ENCODE results near the gene ANKRD65.

ANKRD65 gene

GRCh38 chr1:1441002-1441888, 20.2 kb upstream of the ANKRD65 start:
- peak; percentile 13 to 16 for DNase-seq

DNA sequence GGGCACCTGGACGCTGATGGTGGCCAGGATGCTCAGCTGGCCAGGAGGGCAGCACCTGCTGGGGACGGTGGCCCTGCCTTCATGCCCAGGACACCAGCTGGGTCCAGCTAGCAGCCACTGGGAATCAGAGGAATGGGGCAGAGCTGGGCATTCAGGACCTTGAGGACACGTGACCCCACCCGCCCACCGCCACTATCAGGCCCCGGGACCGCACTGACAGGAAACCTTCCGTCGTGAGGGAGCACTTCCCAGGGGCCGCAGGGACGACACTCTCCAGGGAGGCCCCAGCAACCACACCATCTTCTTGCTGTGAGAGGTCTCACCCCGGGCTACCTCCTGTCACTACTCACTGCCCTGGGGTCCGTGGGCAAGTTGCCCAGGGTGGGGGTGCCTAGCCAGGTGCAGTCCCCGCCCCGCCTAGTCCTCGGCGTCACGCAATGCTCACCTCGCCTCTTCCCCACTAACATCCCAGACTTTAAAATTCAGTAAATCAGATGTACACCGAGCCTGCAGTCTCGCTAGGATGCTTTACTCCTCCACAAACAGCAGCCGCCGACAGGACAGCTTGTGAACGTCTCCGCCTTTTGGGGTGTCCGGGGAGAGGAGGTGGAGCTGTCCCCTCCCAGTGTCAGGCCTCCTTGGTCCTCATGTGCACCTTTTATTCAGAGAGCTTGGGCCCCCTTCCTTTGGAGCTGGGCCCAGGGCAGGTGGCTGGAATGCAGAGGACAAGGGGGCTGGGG, 19.4 kb upstream of the ANKRD65 start:
- DNase-seq, result no peak

GRCh38 chr1:1439546-1440261, 18.6 kb upstream of the ANKRD65 start:
- no peak for DNase-seq

- no peak for DNase-seq
Observed at GRCh38 chr1:1438531-1439381, 17.7 kb upstream of the ANKRD65 start.

- DNase-seq, result no peak
Observed at GRCh38 chr1:1437904-1438376, 16.9 kb upstream of the ANKRD65 start.

DNA sequence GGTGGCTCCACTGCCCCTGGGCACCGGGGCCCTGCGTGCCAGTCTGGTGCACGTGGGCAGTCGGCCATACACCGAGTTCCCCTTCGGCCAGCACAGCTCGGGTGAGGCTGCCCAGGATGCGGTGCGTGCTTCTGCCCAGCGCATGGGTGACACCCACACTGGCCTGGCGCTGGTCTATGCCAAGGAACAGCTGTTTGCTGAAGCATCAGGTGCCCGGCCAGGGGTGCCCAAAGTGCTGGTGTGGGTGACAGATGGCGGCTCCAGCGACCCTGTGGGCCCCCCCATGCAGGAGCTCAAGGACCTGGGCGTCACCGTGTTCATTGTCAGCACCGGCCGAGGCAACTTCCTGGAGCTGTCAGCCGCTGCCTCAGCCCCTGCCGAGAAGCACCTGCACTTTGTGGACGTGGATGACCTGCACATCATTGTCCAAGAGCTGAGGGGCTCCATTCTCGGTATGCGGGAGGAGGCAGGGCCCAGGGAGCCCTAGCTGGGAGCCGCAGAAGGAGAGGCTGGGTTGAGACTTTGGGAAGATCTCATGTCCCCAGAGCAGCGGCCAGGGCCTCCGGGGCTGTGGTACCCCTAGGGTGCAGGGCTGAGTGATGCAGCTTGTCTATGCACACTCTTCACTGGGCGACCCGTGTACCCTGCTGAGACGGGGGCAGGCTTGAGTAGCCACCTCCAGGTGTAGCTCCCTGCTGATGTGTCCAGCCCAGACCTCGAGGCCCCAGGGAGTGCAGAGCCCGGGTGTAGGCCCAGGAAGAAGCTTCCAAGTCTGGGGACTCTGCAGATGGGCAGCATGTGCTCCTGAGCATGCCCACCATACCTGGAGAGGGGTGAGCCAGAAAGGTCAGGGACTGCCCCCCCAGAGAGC, 16.2 kb upstream of the ANKRD65 start:
- DNase-seq, result no peak

DNA sequence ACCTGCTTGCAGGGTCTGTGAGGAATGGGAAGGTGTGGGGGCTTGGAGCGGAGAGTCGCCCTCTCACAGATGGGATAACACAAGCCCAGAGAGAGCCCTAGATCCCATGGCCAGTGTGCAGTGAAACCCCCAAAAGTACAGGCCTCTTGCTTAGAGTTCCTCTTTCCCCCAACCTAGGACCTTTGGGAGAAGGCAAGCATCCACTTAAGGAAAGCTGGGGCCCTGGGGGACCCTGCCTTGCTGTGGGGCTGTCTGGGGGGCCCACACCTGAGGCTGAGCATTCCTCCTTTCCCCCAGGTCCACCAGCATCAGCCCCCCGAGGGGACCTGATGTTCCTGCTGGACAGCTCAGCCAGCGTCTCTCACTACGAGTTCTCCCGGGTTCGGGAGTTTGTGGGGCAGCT, 15.6 kb upstream of the ANKRD65 start:
- no peak for DNase-seq

DNA sequence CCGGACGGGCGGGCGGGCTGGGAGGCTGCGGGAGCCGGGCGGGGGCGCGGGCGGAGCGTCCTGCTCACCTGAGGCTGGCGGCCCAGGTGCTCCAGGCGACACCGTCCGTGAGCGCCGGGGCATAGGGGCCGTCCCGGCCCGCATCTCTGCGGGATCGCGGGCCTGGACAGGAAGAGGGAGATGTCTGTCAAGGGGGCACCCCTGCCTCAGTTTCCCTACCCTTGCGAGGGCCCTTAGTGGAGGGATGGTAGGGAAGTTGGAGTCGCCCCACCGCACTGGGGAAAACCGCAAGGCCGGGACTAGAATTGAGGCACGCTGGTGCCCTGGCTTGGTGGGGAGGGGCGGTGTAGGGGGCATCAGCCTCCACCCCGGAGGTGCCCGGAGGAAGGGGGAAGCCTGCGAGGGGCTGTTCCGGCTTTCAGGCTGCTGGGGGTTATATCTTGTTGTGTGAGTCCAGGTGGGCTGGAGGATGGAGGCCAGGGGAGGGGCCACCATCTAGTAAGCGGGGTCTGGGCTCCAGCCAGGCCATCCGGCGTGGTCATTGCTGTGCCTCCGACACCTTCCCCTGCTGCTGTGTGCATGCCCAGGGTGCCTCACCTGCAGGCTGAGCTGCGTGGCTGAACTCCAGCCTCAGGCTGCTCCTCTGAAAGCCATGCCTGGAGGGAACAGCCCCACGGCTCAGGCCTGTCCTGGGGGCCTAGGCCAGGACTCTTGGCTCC, 15.0 kb upstream of the ANKRD65 start:
- DNase-seq, result no peak

GRCh38 chr1:1435106-1435903, 14.2 kb upstream of the ANKRD65 start, which contains the start of gene VWA1:
TSS of gene VWA1 (plus strand) at chr1:1435690. CDS start at chr1:1435749, 59 bp downstream.
- no peak for DNase-seq

- no peak for DNase-seq
Observed at GRCh38 chr1:1434824-1435105, 13.7 kb upstream of the ANKRD65 start.

GRCh38 chr1:1434131-1434823, 13.2 kb upstream of the ANKRD65 start:
- peak in 1 of 2 donors; percentile 44 for DNase-seq

- DNase-seq, result peak; percentile 33 to 38
Observed at GRCh38 chr1:1433804-1434130, 12.7 kb upstream of the ANKRD65 start.

DNA sequence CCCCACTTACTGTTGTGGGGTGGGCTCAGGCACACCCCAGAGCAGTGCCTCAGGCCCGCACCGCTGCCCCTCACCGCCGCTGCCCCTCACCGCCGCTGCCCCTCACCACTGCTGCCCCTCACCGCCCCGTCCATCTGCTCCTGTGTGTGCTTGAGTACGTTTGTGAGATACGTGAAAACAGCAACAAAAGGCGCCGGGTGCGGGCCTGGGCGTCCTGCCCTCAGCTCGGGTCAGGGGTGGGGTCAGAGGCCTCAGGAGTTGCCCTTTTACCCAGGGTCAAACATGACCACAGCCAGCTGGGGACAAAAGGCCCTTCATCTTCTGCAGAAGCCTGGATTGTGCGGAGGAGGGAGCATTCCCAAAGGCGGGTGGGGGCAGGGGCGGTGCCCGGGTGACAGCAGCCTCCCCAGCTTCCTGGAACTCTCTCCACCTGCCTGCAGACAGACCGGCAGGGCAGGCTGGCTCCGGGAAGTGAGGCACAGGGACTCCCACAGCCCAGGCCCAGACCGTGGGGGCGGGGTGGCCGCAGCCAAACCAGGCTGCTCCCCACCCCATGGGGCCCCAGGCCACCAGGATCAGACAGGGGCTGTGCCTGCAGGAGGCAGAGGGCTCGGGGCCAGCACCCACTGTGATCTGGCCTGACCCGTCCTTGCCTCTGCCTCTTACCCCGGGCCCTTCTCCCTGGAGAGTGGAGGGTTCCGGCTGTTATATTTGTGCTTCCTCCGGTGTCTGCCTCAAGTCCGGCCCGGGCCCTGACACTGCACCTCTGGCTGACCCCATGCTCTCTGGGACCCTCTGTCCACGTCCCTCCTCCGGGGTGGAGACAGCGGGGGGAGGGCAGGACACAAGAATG, 12.1 kb upstream of the ANKRD65 start:
- no peak for DNase-seq

DNA sequence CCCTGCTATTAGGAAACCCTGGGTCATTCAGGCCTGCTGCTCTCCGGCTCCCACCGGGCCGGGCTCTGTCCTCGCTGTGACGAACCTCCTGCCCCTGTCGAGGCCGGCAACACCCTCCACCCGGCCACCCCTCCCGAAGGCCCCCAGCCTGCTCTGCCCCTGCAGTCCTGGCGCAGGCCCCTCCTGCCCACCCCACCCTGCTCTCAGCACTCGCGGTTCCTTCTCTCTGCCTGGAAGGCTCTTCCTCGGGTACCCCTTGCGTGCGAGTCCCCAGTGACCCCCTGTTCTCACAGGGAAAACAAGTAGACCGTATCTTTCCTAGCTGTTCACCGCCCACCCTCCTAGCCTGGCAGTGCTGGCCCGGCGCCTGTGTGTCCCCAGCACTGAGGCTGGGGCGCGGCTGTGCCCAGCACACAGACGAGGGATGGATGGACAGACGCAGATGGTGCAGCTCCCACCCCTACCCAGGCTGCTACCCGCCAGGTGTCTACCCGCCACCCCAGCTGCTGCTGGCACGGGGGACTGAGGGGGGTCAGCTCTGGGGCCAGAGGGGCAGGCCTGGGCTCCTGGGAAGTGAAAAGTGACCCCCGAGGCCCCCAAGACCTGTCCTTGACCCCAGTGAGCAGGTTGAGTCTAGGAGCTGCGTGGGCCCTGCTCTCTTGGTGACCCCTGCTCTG, 11.3 kb upstream of the ANKRD65 start:
- DNase-seq, result no peak

- DNase-seq, result no peak
Observed at GRCh38 chr1:1431845-1432273, 10.8 kb upstream of the ANKRD65 start.

DNA sequence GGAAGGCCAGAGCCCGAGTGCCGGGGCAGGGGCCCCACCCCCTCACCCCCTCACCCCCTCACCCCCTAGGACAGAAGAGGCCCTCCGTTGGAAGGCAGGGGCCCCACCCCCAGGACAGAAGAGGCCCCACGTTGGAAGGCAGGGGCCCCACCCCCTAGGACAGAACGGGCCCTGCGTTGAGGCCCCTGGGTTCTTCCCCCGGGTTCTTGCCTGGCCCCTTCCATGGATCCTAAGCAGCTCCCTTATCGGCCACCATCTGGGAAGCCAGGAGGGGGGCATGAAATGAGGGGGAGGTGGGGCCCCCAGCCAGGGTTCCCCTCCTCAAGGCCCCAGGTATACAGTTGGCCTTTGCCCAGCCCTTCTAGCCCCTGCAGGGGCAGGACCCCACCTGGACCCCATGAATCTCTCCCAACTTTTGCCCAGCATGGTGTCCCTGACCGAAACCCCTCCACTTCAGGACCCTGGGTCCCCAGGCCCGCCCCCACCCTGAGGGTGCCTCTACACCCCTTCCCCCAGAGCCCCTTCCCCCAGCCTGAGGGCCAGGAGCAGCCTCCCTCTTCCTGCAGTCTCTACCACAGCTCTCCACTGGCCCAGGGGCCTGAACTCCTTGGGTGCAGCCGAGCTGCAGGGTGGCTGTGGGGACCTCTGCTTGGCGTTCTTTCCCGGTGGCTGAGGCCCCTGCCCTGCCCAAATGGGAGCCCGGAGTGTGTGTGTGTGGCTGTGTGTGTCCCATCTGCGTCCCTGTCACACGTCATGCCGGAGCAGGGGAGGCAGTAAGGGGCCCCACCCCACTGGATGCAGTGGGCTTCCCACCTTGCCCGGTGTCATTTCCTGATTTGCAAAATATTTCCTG, 10.1 kb upstream of the ANKRD65 start:
- no peak for DNase-seq

Data from bone marrow (tissue), 2 donors.